Hepatic stellate cell (primary cell): ENCODE measurements around the gene RTF2.

Experiments
- DNase-seq: peaks from one replicate; pipeline ENCODE4 v3.0.0; 2011; ENCODE audit warnings: low spot score

The RTF2 gene

DNA sequence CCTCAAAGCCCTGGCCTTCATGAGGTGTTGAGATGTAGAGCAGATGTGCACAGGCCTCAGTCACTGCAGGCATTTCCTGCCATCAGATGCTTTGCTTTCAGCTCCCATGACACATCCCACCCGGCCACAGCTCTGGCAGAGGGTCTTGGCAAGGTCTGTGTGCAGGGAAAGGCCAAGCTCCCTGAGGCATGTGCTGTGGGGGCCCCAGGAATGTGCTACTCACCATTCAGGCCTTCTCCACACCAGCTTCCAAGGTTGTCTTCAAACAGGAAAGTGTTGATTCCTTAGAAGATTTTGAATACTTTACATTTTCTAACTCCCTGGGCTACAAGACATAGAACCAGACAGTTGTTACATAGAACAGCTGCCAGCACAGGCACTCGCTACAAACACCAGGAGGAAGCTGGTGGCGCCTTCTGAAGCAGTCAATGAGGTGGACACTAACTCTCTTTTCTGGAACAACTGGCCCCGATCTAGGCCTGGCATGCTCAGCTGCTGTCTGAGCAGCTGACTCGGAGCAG lies 28.6 kb upstream of the RTF2 start:
- peak; percentile 94 for DNase-seq

DNA sequence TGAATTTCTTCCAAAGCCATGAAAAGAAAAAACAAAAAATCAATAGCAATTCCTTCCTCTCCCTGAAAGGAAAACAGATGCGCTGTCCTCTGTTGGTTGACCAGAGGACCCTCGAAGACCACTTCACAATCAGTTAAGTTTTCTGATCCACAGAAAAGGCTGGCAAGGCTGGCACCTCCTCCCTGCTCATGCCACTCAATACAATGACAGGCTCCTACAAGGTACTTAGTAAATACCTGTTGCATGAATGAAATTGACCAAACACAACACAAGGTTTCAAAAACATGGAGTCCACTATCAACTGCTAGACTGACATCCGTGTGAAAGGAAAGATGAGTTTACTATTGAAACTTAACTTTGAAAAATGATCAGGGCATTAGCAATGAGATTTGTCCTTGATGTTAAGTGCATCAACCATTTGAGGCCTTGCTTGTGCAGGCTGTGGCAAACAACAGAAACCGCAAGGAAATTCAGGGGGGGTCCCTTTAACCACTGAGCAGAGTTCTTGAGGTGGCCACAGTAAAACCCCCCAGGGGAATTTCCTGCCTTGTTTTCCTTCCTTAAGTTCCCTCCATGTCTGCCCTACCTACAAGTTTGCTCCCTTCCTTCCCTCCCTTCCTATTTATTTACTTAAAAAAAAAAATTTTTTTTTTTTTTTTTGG lies 27.9 kb upstream of the RTF2 start:
- no peak for DNase-seq

DNA sequence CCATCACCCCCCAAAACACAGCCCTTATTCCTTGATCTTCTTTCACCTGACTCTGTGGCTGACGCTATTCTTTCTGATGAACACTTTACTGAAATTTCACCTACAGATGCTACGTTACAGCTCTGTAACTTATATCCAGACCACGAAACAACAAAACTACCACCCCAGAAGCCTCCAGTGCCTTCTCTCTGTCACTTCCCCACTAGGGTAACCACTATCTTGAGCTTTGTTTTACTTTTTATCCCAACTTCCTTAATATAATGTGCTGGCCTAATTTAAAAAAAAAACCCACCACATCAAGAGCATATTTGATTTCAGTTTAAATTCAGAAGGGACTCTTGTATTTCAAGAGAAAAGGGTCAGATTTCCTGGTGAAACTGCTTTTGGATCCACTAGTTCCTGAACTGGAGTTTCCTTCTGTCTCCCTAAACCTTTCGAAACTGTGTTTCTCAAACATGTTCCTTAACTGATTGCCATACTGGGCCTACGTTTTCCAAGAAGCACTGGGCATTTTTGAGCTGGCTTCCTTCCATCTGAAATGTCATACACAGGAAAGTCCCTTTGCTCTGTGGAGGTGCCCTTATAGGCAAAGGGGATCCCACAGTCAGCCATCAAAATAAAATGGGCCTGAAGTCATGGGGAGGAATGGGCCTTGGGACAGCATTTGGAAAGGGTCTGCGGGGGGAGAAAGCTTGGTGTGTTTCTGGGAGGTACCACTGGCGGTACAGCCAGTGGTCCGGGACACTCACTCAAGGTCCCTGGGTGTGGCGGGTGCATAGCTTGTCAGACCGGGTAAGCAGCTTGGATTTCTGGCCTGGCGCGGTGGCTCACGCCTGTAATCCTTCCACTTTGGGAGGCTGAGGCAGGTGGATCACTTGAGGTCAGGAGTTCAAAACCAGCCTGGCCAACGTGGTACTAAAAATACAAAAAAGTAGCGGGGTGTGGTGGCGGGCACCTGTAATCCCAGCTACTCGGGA lies 25.8 kb upstream of the RTF2 start:
- DNase-seq: no peak

DNA sequence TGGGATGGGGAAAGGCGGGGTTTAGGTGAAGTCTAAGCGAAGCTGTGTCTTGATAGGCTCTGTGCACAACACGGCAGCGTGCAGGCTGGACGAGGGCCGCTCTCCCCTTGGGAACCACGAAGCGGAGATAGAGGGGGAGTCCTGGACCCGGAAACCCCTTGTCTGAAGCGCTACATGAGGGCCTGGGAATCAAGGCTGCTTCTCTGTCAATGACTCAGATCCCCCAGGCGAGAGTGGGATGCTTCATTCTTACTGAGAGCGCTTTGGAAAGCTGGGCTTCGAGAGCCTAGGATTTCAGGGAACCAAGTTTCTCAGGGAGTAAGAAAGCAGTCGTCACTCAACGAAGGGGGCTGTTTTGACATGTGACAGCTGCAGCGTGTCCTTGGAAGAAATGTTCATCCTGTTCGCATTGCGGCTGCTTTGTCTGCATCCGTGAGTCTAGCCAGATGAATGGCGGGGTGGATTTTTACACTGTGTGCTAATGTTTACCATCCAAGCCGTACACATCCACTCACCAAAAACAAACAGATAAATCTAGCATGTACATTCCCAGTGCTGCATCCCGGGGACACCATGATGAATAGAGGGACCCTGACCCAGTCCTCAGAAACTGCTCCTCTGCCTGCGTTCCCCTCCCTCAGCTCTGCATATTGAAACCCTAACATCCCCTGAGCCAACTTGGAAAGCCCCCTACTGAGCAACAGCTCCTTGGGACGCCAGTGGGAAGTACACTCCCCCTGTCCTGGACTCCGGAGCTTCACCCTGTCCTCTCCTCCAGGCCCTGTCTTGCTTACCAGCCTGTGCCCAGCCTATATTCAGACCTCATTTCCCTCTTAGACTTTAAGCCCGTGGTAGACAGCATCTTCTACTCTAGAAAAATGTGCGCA lies 24.5 kb upstream of the RTF2 start:
- DNase-seq: peak; percentile 48

DNA sequence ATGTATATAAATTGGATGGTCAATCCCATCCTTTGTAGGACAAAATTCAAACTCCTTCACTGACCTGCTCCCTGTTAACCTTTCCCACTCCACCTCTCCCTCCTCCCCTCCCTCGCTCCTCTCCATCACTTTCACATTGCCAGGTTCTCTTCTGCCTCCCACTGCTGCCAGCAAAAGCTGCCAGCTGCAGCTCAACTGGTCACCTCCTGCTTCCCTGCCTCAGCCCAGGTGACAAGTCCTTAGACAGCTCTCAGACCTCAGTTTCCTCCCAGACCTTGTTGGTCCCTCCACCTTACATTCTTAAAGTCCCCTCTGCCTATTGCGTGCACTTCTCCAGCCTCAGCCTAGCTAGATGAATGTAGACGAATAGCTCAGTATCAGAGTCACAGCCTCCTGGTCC lies 23.3 kb upstream of the RTF2 start:
- DNase-seq: no peak

DNA sequence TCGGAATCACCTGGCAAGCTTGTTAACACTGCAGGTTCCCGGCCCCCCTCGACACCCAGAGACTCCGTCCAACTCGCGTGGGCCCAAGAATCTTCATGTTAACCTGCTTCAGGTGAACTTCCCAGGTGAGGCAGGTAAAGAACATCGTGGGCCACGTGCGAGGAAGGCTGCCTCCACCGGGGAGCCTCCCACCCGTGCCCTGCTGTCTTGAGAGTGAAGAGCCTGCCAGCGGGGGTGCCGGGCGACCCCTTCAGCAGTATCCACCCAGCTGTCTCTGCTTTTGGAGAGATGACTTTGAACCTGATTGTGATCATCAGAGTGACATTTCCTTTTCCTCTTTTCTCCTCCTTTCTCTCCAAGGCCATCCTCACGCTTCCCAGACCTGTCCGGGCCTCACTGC lies 22.9 kb upstream of the RTF2 start:
- DNase-seq: no peak

DNA sequence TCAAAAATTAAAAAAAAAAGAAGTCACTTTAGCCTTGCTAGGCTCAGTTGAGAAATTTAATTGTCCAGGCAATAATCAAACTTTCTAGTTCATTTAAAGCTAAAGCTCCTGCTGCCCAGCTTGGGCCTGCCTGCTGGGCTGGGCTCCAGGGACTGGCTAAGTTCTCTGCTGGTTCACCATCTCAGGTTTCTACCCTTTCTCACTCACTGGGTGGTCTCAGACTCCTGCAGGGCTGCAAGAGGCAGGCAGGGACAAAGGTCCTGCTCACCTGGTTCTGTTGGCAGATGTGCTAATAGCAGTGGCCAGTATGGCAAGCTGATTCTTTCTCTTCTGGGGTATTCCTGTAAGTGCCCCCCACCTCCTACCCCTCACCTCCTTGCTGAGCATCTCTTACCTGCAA lies 21.2 kb upstream of the RTF2 start:
- no peak for DNase-seq

DNA sequence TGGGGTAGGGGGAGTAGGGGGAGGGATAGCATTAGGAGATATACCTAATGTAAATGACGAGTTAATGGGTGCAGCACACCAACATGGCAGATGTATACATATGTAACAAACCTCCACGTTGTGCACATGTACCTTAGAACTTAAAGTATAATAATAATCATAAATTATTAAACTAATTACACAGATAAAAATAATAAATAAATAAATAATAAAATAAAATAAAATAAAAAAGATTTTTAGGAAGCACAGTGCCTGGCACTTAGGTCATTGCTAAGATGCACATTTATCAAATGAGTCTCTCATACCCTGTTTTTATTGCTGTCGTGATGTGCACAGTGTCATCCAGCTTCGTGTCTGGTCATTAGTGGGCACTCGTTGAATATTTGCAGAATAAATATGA lies 19.0 kb upstream of the RTF2 start:
- DNase-seq: no peak

DNA sequence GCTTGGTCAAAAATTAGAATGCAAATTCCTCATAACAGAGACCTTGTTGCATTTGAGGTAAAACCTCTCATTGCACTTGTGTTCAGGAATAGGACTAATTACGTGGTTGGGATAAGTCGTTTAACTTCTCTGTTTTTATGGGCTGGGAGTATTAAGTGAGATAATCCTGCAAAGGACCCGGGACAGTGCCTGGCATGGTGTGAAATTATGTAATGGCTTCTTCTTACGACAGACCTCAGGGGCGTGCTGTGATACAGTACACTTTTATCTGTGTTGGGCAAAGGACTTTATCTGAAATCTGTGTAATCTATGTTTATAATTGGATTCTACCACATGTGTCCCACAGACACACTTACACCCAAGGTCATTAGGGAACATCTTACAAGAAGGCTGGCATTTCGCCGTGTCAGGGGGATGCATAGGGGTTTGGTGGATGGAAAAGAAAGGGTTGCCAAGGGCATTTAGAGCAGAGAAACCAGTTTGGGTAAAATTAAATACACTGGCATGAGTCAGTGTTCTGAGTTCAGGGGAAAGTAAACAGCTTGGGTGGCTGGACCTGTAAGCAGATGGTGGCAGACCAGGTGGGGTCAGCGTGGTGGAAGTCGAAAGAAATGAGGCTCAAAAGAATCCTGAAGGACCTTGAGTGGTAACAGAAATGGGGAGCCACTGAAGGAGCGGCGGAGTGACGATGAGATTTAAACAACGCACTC lies 17.2 kb upstream of the RTF2 start:
- no peak for DNase-seq

DNA sequence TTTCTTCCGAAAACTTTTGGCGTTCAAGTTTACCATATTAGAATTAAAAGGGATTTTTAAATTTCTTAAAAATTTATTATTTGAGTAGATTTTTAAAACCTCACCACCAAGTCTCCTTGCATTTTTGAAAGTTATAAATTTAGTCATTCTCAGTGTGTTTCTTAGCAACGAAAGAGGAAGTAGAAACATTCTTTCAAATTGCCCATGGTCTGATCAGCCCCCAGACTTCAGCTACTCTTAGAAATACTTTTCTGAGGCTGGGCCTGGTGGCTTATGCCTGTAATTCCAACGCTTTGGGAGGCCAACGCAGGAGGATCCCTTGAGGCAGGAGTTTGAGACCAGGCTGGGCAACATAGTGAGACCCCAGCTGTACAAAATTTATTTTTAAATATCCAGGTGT lies 15.1 kb upstream of the RTF2 start:
- no peak for DNase-seq

DNA sequence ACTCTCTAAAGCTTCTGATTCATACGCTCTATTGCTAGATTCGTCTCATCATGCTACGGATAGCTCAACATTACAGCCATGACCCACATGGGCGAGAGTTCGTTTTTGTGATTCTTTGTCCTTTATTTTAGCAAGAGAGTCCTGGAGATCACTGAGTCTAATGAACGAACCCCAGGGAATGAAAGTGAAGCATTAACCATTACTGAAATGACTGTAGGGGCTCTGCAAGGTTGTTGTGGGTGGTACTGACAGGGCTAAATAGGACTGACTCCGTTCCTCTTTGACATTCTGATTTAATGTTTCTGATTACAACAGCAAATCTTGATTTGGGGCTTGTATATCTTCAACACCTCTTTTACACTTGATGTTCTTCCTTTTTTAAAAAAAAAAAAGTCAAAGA lies 13.7 kb upstream of the RTF2 start:
- DNase-seq: no peak

DNA sequence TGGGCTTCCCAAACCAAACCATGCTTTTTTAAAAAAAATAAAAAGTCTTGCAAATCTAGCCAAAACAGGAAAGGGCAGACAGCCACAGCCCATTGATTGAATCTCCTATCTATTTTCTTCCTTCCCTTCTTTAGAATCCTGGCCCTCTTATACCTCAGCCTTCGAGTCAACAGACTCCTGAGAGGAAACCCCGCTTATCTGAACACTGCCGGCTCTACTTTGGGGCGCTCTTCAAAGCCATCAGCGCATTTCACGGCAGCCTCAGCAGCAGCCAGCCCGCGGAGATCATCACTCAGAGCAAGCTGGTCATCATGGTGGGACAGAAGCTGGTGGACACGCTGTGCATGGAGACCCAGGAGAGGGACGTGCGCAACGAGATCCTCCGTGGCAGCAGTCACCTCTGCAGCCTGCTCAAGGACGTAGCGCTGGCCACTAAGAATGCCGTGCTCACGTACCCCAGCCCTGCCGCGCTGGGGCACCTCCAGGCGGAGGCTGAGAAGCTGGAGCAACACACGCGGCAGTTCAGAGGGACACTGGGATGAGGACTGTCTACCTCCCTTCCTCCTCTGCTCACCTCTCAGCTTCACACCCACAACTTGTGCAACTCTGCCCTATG lies 10.1 kb upstream of the RTF2 start:
- no peak for DNase-seq

DNA sequence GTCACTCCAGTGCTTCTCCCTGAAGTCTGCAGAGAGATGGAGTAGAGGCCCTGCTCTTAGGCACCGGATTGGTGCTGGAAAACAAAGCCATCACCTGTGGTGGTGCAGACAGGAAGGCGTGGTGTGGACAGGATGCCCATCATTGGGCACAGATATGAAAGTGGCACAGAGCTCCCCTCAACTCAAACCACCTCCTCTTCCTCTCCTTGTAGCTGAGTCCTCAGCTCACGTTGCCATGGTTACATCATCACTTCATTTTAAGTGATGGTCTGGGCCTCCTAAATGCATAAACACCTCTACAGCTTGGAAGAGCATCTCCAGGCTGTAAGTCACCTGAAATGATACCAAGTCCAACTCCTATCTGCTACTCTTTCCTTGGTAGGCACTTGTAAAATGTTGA lies 8.0 kb upstream of the RTF2 start:
- DNase-seq: no peak

DNA sequence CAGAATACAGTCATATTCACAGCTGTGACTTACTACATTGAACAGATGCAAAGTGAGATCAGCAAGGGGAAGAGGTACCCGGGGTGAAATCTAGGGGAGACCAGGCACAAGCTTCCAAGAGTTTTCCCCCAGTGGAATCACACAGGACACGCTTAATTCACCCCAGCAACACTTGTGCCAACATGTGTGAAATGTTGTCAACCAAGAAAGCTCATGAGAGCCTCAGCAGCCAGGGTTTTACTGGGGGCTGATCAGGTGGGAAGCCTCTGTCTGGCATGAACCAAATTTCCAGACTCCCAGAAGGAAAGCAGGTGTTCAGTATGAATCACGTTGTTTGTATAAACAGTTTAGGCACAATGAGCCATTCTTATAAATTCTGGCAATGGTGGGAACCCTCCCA lies 6.9 kb upstream of the RTF2 start:
- no peak for DNase-seq

DNA sequence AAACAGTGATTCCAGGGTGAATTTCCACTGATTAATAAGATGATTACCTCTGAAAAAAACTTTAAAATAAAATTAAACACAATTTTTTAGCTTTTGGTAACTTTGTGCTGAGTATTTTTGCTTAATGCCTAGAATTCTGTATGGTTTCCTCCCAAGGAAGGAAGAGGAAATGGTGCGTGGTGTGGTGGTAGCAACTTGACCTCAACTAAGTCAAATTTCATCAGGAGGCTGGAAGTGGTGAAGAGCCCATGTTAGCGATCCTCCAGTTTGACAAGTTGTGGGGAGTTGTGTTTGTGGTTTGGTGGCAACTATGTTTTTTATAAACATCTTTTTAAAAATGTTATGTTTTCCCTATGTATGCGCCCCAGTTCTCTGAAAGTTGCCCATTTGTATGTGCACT lies 5.0 kb upstream of the RTF2 start:
- no peak for DNase-seq

DNA sequence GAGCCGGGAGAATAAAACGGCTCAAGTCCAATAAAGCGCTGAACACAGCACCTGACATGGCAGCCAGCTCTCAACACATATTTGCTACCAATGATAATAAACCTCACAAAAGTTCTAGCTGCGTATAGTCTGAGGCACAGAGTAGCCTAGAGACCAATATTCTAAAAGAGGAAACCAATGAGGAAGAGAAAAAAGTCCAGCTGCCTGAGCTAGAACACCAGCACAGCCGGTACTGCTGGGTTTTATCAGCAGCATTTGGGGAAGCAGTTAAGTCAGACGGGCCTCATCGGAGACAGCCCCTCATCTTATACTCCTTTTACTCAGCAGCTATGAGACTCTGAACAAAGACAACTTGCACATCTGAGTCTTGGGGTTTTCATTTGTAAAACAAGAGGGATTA lies 2.4 kb upstream of the RTF2 start:
- DNase-seq: no peak

DNA sequence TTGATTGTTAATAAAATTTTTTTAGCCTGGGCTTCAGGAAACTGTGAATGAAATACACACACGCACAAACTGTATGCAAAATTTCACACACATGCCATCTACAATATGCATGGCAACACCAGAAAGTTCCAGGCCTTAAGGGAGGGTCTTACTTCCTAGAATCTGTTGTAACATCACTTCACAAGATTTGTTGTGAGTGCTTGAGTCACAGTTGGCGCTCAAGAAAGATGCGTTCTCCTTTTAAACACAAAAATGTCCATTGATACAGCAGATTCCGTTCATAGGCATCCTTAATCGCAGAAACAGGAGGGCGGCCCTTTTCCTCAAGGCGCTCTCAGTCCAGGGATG lies 485 bp upstream of the RTF2 start:
- DNase-seq: no peak

DNA sequence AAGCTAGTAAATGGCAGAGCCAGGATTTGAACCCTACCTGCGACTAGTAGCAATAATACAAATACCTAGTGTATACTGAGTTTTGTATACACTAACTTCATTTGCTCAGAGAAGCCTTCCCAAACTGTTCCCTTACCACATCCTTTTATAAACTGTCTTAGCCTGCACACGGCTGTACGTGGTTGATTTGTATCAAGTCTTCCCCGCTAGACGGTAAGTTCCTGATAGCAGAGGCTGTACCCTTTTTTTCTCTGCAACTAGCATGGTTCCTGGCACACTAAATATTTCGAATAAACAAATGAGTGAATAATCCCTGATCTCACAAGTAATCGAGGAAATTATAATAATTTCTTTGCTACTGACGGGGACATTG lies 636 bp downstream of the RTF2 start:
- no peak for DNase-seq

DNA sequence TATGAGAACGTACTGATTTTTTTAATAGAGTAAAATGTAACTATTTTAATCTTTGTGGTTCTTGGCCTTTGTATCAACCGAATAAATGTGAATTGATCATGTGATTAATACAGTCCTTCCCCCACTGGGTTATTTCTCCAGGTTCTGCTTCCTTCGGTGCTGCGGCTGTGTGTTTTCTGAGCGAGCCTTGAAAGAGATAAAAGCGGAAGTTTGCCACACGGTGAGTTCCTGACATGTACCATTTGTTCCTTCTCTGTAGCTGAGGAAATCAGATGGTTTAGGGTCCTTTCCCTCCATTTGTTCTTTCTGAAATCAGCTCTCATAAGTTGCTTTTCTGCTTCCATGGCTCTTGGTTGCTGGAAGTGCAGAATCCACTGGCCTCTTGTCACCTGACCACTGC lies 15.5 kb downstream of the RTF2 start:
- DNase-seq: no peak

DNA sequence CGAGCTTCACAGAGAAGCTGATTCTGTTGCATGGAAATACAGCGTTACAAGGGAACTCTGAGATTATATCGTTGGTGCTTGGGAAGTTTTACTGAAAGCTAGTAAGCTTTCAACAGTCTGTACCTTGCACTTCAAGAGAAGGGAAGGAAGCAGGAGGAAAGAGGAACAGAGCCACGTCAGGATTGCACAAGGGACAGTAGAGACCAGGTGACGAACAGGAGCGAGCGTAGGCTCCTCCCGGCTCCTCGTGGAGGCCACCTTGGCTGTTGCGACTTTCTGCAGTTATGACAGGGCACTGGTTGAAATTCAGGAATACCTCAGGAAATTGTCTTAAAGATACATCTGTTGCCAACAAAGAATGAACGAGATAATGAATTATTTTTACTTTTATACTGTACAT lies 18.8 kb downstream of the RTF2 start:
- no peak for DNase-seq

DNA sequence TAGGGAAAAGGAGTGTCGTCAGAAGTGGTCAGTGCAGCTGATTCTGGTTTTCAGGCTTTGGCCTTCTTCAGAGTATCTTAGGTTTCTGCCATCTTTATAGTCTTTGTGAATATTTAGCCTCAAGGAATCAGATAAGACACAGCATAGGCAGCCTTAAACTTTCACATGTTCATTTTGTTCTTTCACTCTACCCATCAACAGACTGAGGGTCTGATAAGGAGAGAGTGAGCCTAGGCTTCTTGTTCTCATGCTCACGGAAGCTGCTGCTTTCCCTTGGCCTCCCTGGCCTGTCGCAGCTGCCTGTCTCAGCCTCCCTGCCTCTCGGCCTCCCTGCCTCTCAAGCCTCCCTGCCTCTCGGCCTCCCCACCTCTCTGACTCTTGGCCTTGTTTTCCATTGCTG lies 20.1 kb downstream of the RTF2 start:
- no peak for DNase-seq

DNA sequence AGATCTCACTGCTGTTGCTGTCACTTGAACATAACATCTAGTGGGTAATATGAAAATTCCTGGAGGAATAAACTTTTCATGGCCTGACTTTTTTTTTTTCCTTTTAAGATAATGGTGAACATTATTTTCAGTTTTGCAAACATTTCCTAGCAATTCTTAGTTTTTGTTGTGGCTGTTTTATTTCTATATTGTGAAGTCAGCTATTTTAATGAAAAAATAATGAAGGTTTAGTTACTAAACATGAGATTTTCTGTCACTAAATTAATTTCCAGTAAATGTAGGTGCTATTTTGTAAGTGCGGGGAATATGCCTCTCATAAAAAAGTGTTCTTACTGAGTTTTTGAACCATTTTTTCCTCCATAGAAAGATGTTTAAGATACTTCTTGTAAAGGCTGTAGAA lies 32.7 kb downstream of the RTF2 start:
- no peak for DNase-seq
